GM21423 (cell line): ENCODE results near the gene MDH2.
A peak's percentile ranks its signal among the peaks of the same experiment; 100 is the strongest.
"Not testable (repeated sequence)": the region's sequence is repeated elsewhere in the genome, so short reads cannot be mapped to it uniquely, and the experiment has no call there.

ENCODE experiments used
- ATAC-seq: cut with Tn5 transposase; IDR thresholded peaks from one replicate; pipeline ENCODE4 v1.9.1; 2021; ENCODE audit warnings: mild to moderate bottlenecking, moderate library complexity; ENCODE audit not compliant: unreplicated experiment

Gene MDH2

GRCh38 chr7:76047811-76048667, at the start of gene MDH2, which contains the start of gene STYXL1:
TSS of gene MDH2 (plus strand) at chr7:76048106. CDS start at chr7:76048161, 55 bp downstream.
TSS of gene STYXL1 (minus strand) at chr7:76048000. CDS start at chr7:76030523, 17,477 bp downstream.
- ATAC-seq = peak; percentile 95

- ATAC-seq = no peak
Measured at GRCh38 chr7:76000566-76000965, 47.3 kb upstream of the MDH2 start.

GRCh38 chr7:76002139-76002538, 45.8 kb upstream of the MDH2 start:
- ATAC-seq = no peak

- ATAC-seq = no peak
Measured at GRCh38 chr7:76002822-76003221, 45.1 kb upstream of the MDH2 start.

GRCh38 chr7:76003351-76003750, 44.6 kb upstream of the MDH2 start:
- no peak for ATAC-seq

- ATAC-seq = not testable (repeated sequence)
Measured at GRCh38 chr7:76005004-76005403, 42.9 kb upstream of the MDH2 start.

- ATAC-seq = no peak
Measured at GRCh38 chr7:76008156-76008687, 39.7 kb upstream of the MDH2 start.

- ATAC-seq = no peak
Measured at GRCh38 chr7:76009672-76010600, 38.0 kb upstream of the MDH2 start.

GRCh38 chr7:76011442-76011861, 36.5 kb upstream of the MDH2 start:
- no peak for ATAC-seq

GRCh38 chr7:76016191-76016947, 31.5 kb upstream of the MDH2 start:
- no peak for ATAC-seq

GRCh38 chr7:76018520-76018919, 29.4 kb upstream of the MDH2 start:
- ATAC-seq = not testable (repeated sequence)

- peak; percentile 59 for ATAC-seq
Measured at GRCh38 chr7:76020031-76020714, 27.7 kb upstream of the MDH2 start.

GRCh38 chr7:76022026-76022780, 25.7 kb upstream of the MDH2 start:
- no peak for ATAC-seq

GRCh38 chr7:76023002-76023401, 24.9 kb upstream of the MDH2 start:
- no peak for ATAC-seq

GRCh38 chr7:76029682-76030081, 18.2 kb upstream of the MDH2 start:
- ATAC-seq = not testable (repeated sequence)

GRCh38 chr7:76031964-76032363, 15.9 kb upstream of the MDH2 start:
- ATAC-seq = no peak

GRCh38 chr7:76037310-76037709, 10.6 kb upstream of the MDH2 start:
- ATAC-seq = no peak

- no peak for ATAC-seq
Measured at GRCh38 chr7:76040126-76040525, 7.8 kb upstream of the MDH2 start.

GRCh38 chr7:76044375-76044865, 3.5 kb upstream of the MDH2 start:
- no peak for ATAC-seq
